CD14-positive monocyte (primary cell): ENCODE data around the gene TUBB4B. TPM values are rescaled to one million over a fixed set of nuclear protein-coding genes. Genes with fewer than 3 reads are reported as not detected.

Source experiments
- DNase-seq, 3 donors: peaks; one replicate each; pipeline ENCODE4 v3.0.0-alpha.2; 2011 to 2022
- H2AFZ ChIP-seq: 2 replicates; pipeline ENCODE4 v1.6.0; 2012; ENCODE audit warnings: mild to moderate bottlenecking, low read depth, low read length, inconsistent platforms; ENCODE audit not compliant: insufficient read depth, poor library complexity, severe bottlenecking
- H3K27ac ChIP-seq, 2 donors: 1 replicate in 1 of 2; 2 replicates in 1 of 2; pipeline ENCODE4 v1.5.1; 2012 to 2013; ENCODE audit warnings: low read length in 2 of 2, control low read depth in 1 of 2, inconsistent platforms in 1 of 2, low read depth in 1 of 2, mild to moderate bottlenecking in 1 of 2
- H3K27me3 ChIP-seq, 2 donors: one replicate each; pipeline versions ENCODE4 v1.6.0 to v1.6.1; 2011 to 2013; ENCODE audit warnings: low read length in 2 of 2; ENCODE audit not compliant: control insufficient read depth in 2 of 2, insufficient read depth in 2 of 2
- H3K36me3 ChIP-seq, 2 donors: replicated peaks in 1 of 2; 1 replicate in 1 of 2; 2 replicates in 1 of 2; pipeline versions ENCODE4 v1.5.1 to v1.6.1; 2012 to 2013; ENCODE audit warnings: low read length in 2 of 2, control low read depth in 1 of 2, inconsistent platforms in 1 of 2, mild to moderate bottlenecking in 1 of 2; ENCODE audit not compliant: insufficient read depth in 2 of 2, control insufficient read depth in 1 of 2
- H3K4me1 ChIP-seq, 2 donors: 1 replicate in 1 of 2; 2 replicates in 1 of 2; pipeline versions ENCODE4 v1.5.1 to v1.6.1; 2012 to 2013; ENCODE audit warnings: low read length in 2 of 2, control low read depth in 1 of 2, inconsistent platforms in 1 of 2, mild to moderate bottlenecking in 1 of 2, moderate library complexity in 1 of 2; ENCODE audit not compliant: insufficient read depth in 2 of 2, control insufficient read depth in 1 of 2
- H3K4me2 ChIP-seq: replicated peaks from 2 replicates; pipeline ENCODE3; 2012; ENCODE audit warnings: low read length, moderate library complexity, mild to moderate bottlenecking; ENCODE audit not compliant: poor library complexity, severe bottlenecking; ENCODE audit errors: extremely low read depth
- H3K4me3 ChIP-seq, 3 experiments: fragments of 200-600 bp in 1 of 3; sonication (generic) in 1 of 3; replicated peaks in 1 of 3; 1 replicate in 2 of 3; 2 replicates in 1 of 3; pipeline ENCODE4 v1.5.1; 2011 to 2013; ENCODE audit warnings: low read length in 3 of 3, mild to moderate bottlenecking in 3 of 3, control low read depth in 2 of 3, low read depth in 2 of 3, inconsistent platforms in 1 of 3, moderate library complexity in 1 of 3
- H3K79me2 ChIP-seq: 2 replicates; pipeline ENCODE4 v1.6.0; 2012; ENCODE audit warnings: mild to moderate bottlenecking, control low read depth, inconsistent platforms, low read length, moderate library complexity; ENCODE audit not compliant: insufficient read depth
- H3K9ac ChIP-seq: 2 replicates; pipeline ENCODE4 v1.6.0; 2017; ENCODE audit warnings: low read length, mild to moderate bottlenecking; ENCODE audit not compliant: insufficient read depth, poor library complexity, severe bottlenecking
- H3K9me3 ChIP-seq, 2 donors: replicated peaks in 1 of 2; 1 replicate in 1 of 2; 2 replicates in 1 of 2; pipeline versions ENCODE4 v1.5.1 to v1.6.1; 2012 to 2013; ENCODE audit warnings: low read length in 2 of 2, control low read depth in 1 of 2; ENCODE audit not compliant: control insufficient read depth in 1 of 2, insufficient read depth in 1 of 2
- H4K20me1 ChIP-seq: 2 replicates; pipeline ENCODE4 v1.6.0; 2012; ENCODE audit warnings: mild to moderate bottlenecking, low read length, control low read depth, moderate library complexity; ENCODE audit not compliant: insufficient read depth
- H3K27ac Mint-ChIP-seq, 7 donors: one replicate each; pipeline ENCODE4 v1.8.0; 2020; ENCODE audit warnings: mild to moderate bottlenecking in 7 of 7, mixed read lengths in 7 of 7, moderate library complexity in 6 of 7, inconsistent platforms in 2 of 7
- H3K27me3 Mint-ChIP-seq, 3 donors: one replicate each; pipeline ENCODE4 v1.8.0; 2021 to 2022; ENCODE audit warnings: low read depth in 3 of 3, mild to moderate bottlenecking in 3 of 3, mixed read lengths in 3 of 3, moderate library complexity in 3 of 3, inconsistent platforms in 1 of 3
- H3K36me3 Mint-ChIP-seq, 2 donors: one replicate each; pipeline ENCODE4 v1.8.0; 2020; ENCODE audit warnings: mixed read lengths in 2 of 2, inconsistent platforms in 1 of 2, mild to moderate bottlenecking in 1 of 2
- H3K4me1 Mint-ChIP-seq: one replicate; pipeline ENCODE4 v1.8.0; 2020; ENCODE audit warnings: mild to moderate bottlenecking, mixed read lengths
- H3K4me3 Mint-ChIP-seq, 2 donors: one replicate each; pipeline ENCODE4 v1.8.0; 2020; ENCODE audit warnings: mild to moderate bottlenecking in 2 of 2, mixed read lengths in 2 of 2, moderate library complexity in 1 of 2
- H3K9me3 Mint-ChIP-seq, 7 donors: one replicate each; pipeline ENCODE4 v1.8.0; 2020 to 2022; ENCODE audit warnings: mixed read lengths in 7 of 7, mild to moderate bottlenecking in 6 of 7, moderate library complexity in 6 of 7, inconsistent platforms in 2 of 7
- WGBS: methylation state at CpG from one replicate; pipeline ENCODE4 v1.1.5; 2013; ENCODE audit warnings: missing lambda C conversion rate; ENCODE audit not compliant: insufficient coverage; 5-methylcytosine and 5-hydroxymethylcytosine counted together
- intact Hi-C, 2 donors: fragments of 100-400 bp; cut with micrococcal nuclease; formaldehyde crosslinking; loops; one replicate each; pipeline versions ENCODE4 v1.15.0 to v1.15.1; 2023
- polyA plus RNA-seq, 3 donors: library from polyadenylated mRNA; depleted of rRNA in 1 of 3; unstranded in 2 of 3; stranded (reverse) in 1 of 3; fragments of 300-500 nt in 2 of 3; fragments of >200 nt in 1 of 3; fragmentation: Illumina TruSeq in 2 of 3; gene quantifications; 1 replicate in 2 of 3; 2 replicates in 1 of 3; pipeline ENCODE4 v1.2.3, GENCODE V29; 2012 to 2021
- TF ChIP-seq, protein P1 (sequence below): fragments of 200-600 bp; IDR thresholded peaks from one replicate; pipeline ENCODE4 v1.8.0; 2022; ENCODE audit warnings: antibody characterized with exemption, mild to moderate bottlenecking

TUBB4B gene
- polyA plus RNA-seq, 3 donors = 58.1 to 284 (median 70.8) TPM

DNA sequence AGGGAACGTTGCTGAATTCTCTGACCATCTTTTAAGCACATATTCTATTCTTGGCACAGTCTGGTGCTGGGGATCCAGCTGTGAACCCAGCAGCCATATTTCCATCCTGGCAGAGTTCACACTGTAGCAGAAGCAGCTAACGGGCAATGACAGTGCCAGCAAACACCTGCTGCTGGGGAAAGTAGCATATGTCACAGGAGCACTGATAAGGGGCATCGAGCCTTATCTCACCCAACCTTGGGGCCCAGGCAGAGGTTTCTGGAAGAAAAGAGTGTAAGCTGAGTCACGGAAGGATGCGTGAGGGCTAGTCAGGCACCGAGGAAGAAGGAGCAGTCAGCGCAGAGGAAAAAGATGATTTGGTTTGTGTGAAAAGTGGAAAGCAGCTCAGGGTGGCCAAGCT lies 34.5 kb upstream of the TUBB4B start:
- H3K27me3 ChIP-seq = no peaks in the 10 kb centered on the region
- peaks cover 7% of the 10 kb centered on the region for H4K20me1 ChIP-seq
- H2AFZ ChIP-seq = no peak overlapping the region
- no peaks in the 10 kb centered on the region for H3K9me3 ChIP-seq
- peaks cover 18 to 42% of the 10 kb centered on the region in 2 donors for H3K36me3 Mint-ChIP-seq
- peaks cover 40% of the 10 kb centered on the region for H3K4me1 Mint-ChIP-seq
- H3K4me3 ChIP-seq = peak overlapping the region in 1 of 3 experiments; percentile 91
- H3K9ac ChIP-seq = no peak overlapping the region
- peaks cover 0 to 2% (median 0%) of the 10 kb centered on the region in 7 donors for H3K9me3 Mint-ChIP-seq
- H3K4me3 Mint-ChIP-seq = peak overlapping the region in 1 of 2 donors; percentile 92
- peak overlapping the region; percentile 8 to 96 (median 91) for H3K27ac Mint-ChIP-seq
- peak overlapping the region; percentile 89 for H3K4me2 ChIP-seq
- H3K27ac ChIP-seq = peak overlapping the region in 1 of 2 donors; percentile 92
- peaks cover 28 to 43% of the 10 kb centered on the region in 2 donors for H3K4me1 ChIP-seq
- H3K27me3 Mint-ChIP-seq = peaks cover 0 to 3% (median 0%) of the 10 kb centered on the region in 3 donors
- intact Hi-C loops = no loop called here
- peaks cover 4 to 25% of the 10 kb centered on the region in 2 donors for H3K36me3 ChIP-seq
- DNase-seq = no peak
- WGBS = 92% methylated on average over 6 of the region's 7 CpGs
- peaks cover 56% of the 10 kb centered on the region for H3K79me2 ChIP-seq
- TF ChIP-seq, protein P1, sequence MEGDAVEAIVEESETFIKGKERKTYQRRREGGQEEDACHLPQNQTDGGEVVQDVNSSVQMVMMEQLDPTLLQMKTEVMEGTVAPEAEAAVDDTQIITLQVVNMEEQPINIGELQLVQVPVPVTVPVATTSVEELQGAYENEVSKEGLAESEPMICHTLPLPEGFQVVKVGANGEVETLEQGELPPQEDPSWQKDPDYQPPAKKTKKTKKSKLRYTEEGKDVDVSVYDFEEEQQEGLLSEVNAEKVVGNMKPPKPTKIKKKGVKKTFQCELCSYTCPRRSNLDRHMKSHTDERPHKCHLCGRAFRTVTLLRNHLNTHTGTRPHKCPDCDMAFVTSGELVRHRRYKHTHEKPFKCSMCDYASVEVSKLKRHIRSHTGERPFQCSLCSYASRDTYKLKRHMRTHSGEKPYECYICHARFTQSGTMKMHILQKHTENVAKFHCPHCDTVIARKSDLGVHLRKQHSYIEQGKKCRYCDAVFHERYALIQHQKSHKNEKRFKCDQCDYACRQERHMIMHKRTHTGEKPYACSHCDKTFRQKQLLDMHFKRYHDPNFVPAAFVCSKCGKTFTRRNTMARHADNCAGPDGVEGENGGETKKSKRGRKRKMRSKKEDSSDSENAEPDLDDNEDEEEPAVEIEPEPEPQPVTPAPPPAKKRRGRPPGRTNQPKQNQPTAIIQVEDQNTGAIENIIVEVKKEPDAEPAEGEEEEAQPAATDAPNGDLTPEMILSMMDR = no peak

DNA sequence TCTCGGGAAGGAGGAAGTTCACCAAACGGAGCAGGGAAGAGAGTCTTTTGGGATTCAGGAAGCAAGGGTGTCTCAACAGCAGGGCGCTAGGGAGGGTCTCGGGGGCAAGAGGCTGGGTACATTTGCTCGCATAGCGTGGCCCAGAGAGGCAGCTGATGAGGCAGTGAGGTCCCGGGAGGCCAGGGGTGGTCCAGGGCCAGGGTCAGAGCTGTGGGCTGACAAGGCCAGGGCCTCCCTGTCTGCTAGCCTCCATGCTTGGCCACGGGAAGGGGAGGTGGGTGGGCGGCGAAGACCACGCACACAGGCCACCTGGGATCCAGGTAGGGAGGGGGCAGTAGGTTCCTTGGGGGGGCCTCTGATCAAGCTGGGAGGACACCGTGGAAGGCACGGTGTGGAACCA lies 29.6 kb upstream of the TUBB4B start:
- intact Hi-C loops = no loop called here
- H3K4me2 ChIP-seq = no peak overlapping the region
- 86% methylated on average over 13 of the region's 13 CpGs for WGBS
- H3K36me3 Mint-ChIP-seq = peaks cover 32 to 69% of the 10 kb centered on the region in 2 donors
- no peaks in the 10 kb centered on the region for H3K27me3 ChIP-seq
- no peaks in the 10 kb centered on the region for H4K20me1 ChIP-seq
- no peak overlapping the region for H3K27ac ChIP-seq
- no peaks in the 10 kb centered on the region for H3K9me3 ChIP-seq
- no peak overlapping the region for H3K4me3 ChIP-seq
- H3K9ac ChIP-seq = no peak overlapping the region
- TF ChIP-seq, protein P1 = no peak
- peaks cover 0 to 4% (median 0%) of the 10 kb centered on the region in 3 donors for H3K27me3 Mint-ChIP-seq
- H3K27ac Mint-ChIP-seq = no peak overlapping the region
- H3K9me3 Mint-ChIP-seq = no peaks in the 10 kb centered on the region
- peaks cover 12% of the 10 kb centered on the region for H3K79me2 ChIP-seq
- peaks cover 5 to 11% of the 10 kb centered on the region in 2 donors for H3K4me1 ChIP-seq
- no peak for DNase-seq
- no peak overlapping the region for H3K4me3 Mint-ChIP-seq
- H3K4me1 Mint-ChIP-seq = peaks cover 11% of the 10 kb centered on the region
- peaks cover 34 to 56% of the 10 kb centered on the region in 2 donors for H3K36me3 ChIP-seq
- no peak overlapping the region for H2AFZ ChIP-seq
